ENCODE measurements around the gene CTIF.

Gene CTIF

DNA sequence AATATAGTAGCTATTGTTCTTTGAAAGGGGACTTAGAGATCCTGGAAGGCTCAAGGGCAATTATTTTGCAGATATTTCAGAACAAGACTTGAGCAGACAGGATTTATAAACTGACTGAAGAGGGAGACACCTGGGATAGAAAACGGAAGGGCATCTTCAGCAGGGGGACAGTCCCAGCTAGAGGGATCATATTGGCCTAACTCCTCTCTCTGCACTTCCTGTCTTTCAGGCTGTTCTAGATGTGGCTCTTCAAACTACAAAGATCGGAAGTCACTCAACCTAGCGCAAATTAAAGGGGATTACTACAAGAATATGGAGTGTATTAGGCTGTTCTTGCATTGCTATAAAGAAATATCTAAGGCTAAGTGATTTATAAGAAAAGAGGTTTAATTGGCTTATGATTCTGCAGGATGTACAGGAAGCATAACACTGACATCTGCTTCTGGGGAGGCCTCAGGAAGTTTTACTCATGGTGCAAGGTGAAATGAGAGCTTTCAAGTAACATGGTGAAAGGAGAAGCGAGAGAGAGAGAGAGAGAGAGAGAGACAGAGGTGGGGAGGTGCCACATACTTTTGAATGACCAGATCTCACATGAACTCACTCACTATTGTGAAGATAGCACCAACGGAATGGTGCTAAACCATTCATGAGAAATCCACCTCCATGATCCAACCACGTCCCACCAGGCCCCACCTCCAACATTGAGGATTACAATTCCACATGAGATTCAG, 5.3 kb upstream of the CTIF start:
- no peak for DNase-seq

- DNase-seq: peak; percentile 76
Measured at GRCh38 chr18:48534364-48534763, 4.5 kb upstream of the CTIF start.

GRCh38 chr18:48535956-48536355, 2.9 kb upstream of the CTIF start:
- no peak for DNase-seq

DNA sequence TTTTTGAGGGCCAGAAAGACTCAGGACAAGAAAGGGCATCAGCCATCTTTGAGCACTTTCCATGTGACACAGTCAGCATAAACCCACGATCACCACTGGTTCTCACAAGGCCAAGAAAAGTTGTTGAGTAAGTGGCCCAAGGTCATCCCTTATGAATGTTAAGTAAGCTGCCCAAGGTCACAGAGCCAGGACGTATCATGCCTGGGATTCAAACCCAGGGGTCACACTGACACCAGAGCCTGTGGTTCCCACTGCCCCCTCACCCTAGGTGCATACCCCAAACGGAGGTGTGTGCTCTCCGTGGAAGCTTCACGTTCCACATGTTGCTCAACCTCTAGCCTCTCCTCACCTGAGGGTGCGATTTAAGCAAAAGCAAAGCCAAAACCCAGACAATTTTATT, 2.3 kb upstream of the CTIF start:
- no peak for DNase-seq

- DNase-seq: peak; percentile 58
Measured at GRCh38 chr18:48539406-48540250, 797 bp downstream of the CTIF start.

DNA sequence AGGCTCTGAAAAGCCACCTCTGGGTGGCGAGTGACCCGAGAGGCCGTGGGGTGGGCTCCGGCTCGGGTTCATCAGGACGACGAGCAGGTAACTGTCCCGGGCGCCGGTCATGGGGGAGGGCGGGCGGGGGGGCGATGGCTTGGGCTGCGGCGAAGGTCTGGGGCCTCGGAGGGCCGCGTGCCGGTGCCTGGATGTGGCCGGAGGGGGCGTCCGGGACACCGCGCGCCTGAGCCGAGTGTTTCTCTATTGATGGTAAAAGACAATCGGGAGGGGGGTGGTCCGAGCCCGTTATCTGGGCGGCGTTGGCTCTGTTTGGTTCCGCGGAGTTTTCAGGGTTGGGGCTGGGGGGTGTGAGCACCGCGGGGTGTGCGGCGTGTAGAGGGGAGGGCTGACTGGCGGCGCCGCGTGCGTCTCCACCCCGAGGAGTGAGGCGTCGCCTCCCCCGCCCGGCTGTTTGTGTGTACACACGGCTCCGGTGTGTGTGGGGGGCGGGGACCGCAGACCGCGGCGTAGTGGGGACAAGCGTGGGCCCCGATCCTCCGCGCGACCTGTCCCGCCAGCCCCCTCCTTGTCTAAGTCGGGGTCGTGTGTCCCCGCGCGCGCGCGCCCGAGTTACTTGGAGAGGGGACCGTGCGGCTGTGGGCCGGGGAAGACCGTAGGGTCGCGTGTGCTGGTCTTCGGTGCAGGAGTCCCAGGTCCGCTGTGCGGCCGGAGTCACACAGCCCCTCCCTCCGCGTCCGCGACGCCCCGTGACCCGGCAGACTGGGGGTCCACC, 1.6 kb downstream of the CTIF start:
- peak; percentile 78 for DNase-seq

GRCh38 chr18:48541026-48541746, 2.4 kb downstream of the CTIF start:
- DNase-seq: peak; percentile 90

GRCh38 chr18:48541747-48542400, 3.0 kb downstream of the CTIF start:
- DNase-seq: no peak

DNA sequence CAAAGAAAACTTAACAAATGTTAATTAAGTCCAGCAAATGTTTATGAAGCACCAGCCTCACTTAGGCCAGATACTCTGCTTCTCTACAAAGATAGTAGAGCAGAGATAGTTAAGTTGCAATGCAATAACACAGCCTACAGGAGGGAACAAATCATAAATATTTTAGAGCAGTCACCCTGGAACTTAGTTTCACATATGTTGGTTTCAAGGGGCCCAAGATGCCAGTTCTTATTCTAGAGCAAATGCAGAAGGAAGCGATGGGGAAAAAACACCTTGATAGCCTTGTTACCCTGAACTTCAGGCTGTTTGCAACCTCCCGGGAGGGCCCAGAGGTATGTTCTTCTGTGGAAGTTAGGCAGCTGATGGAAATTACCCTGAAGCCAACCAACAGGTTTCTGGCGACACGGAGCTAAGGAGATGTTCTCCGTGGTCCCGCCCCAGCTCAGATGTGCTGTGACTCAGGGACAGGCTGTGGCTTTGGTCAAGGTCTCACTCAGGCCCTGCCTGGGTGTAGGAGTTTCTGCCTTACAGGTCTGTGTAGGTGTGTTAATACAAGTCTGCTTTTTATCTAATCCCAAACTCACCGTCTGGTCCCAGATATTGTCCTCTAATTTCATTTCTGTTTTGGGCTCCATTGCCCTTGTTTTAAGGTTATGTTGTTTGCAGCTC, 3.8 kb downstream of the CTIF start:
- no peak for DNase-seq

GRCh38 chr18:48543228-48543627, 4.4 kb downstream of the CTIF start:
- DNase-seq: no peak

DNA sequence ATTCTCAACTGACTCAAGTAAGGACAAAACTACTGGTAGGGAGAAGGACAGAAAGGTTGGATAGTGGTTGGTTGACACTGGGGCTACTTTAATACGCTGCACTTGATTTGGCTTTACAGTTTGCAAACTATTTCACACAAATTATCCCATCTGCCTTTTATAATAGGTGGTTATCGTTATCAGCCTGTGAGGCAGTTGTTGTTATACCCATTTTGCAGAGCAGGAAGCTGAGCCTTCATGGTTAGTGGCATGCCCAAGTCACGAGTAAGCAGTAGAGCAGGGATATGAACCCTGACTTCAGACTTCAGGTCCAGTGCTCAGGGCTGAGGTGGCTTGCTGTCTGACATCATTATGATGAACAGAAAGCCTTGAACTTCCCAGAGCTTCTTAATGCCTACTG, 5.3 kb downstream of the CTIF start:
- no peak for DNase-seq

- DNase-seq: no peak
Measured at GRCh38 chr18:48544661-48545415, 6.0 kb downstream of the CTIF start.

DNA sequence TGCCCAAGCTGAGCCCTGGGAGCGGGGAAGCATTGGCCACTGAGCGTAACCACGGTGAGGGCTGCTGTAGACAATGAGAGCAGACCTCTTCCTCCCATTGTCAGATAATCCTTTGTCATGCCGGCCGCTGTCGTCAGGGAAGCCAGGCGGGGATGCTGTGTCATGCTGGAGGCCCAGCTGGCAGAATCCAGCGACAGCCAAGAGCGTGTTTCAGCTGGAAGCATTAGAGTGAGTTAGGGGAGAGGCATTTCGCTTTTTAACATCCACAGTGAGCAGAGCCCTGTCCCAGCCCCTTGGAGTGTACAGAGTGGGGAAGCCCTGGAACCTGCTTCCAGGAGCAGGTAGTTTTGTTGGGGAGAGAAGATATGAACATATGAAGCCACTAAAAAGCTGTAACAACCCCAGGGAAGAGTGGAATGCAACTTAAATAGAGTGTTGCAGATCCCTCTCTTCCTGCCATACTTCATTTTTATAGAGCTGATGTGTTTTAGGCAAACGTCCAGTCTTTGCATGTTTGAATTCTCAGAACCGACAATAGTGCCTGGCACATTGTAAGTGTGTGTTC, 7.0 kb downstream of the CTIF start:
- peak; percentile 91 for DNase-seq

DNA sequence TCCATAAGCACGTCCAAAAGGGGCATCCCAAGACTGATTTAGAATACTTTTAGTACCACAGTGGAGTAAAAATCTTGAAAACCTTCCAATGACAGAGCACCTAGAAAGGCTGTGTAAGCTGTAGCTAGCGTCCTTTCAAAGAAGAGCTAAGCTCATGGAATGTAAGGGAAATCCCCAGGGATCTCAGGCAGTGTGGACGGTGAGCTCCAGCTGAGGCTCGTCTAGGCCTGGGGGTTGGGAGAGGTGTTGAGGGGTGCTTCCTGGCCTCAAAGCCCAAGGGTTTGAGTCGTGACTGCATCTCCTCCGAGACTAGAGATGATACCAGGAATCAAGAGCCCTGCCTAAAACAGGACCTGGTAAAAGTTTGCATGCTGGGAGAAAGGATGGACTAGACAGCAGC, 7.6 kb downstream of the CTIF start:
- DNase-seq: peak; percentile 77

DNA sequence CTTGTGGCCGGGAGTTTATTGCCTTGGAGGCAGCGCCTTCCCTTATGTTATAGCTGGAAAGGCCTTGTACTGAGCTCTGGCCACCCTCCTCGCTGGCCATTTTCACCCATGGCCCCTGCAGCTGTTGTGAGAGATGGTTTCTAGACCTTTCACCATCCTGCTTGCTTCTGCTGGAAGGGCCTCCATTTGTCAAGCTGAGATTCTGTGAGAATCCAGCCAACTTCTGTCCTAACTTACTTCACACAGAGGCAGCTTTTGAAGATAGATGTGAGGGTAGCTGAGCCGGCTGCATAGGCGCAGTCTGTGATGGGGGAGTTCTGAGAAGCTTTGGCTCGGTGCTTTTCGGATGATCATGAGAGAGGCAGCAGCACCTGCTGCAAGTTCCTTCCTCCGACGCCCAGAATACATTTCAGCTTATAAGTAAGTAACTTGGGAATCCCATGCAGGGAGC, 8.7 kb downstream of the CTIF start:
- DNase-seq: no peak

DNA sequence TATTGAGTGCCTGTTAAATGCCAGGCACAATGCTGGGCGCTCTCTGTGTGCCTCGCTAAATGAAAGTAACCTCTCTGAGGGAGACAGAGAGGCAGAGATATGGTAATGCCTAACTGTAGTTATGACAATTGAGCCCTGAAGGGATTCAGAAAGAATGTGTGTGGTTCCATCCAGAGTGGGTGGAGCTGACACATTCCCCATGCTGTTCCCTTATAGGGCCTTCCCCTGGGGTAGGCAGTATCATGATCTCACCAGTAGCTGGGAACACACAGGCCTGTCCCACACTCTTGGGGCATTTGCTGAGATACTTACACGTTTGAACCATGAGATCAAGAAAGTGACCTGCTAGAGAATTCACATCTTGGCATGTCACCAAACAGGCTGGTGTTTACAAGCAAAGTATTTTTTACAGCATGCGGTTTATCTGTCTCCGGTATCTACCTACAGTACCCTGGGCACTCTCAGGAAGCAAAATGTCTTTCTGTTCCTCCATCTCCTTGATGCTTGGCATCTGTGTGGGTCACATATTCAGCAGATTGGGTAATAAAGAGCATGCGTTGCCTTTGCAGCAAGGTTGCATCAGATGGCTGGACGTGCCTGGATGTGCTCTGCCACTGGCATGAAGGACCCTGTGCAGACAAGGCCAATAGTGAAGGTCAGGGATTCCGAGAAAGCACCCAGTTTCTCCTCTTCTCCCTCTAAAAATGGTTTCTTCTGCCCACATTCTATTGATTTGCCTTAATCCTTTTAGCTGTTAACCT, 9.4 kb downstream of the CTIF start:
- DNase-seq: peak; percentile 98

DNA sequence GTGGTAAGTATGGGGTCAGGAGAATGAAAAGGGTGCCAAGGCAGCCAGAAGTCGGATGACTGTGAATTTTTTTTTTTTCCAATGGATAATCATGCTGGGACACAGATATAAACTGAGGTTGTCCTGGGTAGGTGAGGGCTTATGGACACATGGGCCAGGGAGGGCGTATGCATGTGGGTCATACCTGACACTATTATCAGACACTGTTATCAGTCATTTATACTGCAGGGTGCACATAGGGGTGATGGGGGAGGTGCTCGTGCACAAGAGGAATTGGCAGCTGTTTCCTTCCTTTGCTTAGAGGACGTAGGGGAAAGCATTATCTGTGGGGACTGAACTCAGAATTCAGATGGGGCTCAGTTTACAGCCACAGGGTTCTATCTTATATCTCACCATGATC, 10.1 kb downstream of the CTIF start:
- no peak for DNase-seq

GRCh38 chr18:48550101-48550729, 11.4 kb downstream of the CTIF start:
- DNase-seq: no peak

DNA sequence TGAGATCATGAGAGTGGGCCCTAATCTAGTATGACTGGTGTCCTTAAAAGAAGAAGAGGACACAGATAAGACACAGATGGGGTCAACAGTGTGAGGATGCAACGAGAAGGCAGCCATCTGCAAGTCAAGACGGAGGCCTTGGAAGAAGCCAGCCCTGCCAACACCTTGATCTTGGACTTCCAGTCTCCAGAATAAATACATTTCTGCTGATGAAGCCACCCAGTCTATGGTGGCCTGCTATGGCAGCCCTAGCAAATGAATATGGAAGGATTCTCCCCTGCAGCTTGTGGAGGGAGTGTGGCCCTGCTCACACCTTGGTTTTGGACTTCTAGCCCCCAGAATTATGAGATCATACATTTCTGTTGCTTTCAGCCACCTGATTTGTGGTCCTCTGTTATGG, 12.3 kb downstream of the CTIF start:
- no peak for DNase-seq
